Activated CD8-positive, alpha-beta memory T cell treated with anti-CD3 and anti-CD28 coated beads for 48 hours (primary cell): Measurements from ENCODE around the gene SORCS1.

ENCODE experiments used
- DNase-seq, 3 experiments: peaks; one replicate each; pipeline ENCODE4 v3.0.0-alpha.2; 2020; ENCODE audit warnings: low read depth in 2 of 3, low spot score in 2 of 3

The SORCS1 gene

DNA sequence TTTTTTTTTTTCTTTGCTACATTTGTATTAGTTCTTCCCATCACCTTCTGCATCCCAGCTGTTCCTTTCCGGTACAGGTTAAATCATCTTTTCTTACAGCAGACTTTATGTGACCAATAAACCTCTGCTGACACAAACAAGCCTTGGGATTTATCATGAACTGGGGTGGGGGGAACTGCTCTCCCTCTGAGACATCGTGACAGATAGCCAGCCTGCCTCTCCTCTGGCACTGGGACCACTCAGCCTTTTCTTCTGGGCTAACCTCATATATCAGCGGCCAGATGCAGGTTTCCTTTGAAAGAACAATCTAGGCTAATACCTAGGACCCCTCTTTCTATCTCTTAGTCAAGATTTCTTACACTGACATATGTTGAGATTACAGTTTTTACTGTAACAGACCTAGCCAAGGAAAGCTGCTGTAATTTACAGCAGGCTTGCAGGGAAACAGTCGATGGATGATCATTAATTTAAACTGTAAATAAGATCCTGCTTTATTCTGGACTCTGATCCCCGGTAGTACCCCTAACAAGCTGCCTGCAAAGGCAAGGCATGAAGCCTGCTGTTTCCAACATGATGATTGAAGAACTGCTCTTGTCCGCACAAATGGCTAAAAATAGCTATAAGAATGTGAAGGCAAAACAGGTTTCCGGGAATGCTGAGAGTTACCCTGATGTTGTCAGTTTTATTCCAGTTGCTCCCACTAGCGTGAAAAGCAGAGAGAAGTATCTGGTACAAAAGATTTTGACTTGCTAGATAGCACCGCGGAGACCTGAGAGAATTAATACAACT lies 338.7 kb downstream of the SORCS1 start:
- no peak for DNase-seq

DNA sequence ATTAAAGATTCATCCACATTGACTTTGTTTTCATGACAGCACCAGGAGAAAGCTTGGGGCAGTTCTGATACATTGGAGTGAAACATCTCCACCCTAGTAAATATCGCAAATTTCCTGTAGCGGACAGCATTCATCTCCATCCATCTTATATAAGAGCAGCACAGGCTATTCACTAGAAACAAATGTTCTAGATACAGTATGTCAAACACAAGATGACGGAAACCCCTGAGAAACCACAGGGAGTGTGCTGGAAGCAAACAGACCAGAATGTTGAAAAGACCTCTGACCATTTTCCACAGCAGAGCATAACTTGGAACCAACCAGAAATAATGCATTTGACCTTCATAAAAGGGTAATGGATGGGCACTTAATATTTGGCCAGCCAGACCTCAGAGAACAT lies 343.9 kb downstream of the SORCS1 start:
- no peak for DNase-seq

GRCh38 chr10:106819490-106819889 lies 345.0 kb downstream of the SORCS1 start:
- DNase-seq = no peak

GRCh38 chr10:106816318-106817085 lies 348.0 kb downstream of the SORCS1 start:
- no peak for DNase-seq

DNA sequence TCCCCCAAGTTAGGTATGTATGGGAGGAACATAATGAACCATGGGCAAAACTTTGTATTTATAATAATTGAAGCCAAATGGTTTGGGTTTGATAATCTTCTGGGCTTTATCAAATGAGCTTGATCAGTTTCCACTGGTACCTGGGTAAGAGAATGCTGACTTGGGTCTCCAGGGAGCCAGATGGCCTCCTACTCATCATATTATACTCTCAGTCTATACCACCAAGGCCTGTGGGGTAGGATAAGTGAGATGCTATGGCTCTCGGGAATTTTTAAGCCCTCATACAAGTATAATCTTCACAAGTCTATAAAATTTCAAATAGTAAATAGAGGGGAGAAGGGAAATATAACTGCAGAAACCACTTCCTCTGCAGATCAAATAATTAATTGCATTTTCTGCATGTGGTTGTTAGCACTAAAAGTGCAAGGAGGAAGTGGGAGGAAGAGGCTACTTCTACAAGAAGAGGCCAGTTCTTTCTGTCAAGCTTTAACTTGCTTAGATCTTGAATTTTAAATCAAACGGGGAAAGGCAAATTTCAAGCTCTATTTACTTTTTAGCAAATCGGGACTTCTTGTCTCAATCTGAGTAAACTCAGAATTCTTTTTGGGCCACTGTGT lies 349.0 kb downstream of the SORCS1 start:
- no peak for DNase-seq

DNA sequence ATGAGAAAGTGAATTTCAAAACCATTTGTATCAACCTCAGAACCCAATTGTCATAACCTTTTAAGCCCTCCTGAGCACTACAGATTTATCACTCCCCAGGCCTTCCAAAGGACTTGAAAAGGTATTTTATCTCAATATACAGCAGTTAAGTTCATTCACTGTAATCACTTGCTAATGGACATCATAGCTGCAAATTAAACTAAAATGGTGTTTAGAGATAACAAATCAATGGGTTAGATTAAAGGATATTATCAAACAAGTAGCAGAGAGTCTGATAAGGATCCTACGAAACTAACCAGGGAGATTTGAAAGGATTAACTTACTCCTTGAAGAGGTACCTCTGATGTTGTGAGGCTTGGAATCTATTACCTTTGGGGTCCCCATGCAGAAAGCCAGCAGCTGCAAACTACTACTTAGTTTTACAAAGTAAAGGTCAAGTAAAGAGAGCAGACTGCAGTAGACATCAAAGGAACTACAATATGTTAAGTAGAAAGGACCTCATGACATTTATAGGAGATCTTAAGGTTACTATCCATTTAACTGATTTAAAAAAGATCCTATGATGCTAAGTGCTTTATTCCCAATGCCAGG lies 359.4 kb downstream of the SORCS1 start:
- no peak for DNase-seq

DNA sequence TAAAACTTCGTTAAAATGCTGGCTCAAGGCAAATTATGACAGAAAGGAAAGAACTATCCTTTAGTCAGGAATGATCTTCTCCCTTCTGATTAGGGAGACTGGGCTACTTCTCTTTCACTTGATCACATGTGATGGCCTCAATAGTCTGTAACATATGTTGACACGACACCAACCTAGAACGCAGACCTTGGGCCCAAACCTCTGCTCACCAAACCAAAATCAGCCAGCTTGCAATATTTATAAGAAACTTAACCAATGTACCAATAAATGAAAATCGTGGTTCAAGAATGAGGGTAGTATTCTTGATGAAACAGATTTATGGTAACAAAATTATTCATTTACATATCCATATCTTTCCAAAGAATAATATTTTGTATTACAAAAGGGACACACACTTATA lies 361.6 kb downstream of the SORCS1 start:
- DNase-seq = no peak

DNA sequence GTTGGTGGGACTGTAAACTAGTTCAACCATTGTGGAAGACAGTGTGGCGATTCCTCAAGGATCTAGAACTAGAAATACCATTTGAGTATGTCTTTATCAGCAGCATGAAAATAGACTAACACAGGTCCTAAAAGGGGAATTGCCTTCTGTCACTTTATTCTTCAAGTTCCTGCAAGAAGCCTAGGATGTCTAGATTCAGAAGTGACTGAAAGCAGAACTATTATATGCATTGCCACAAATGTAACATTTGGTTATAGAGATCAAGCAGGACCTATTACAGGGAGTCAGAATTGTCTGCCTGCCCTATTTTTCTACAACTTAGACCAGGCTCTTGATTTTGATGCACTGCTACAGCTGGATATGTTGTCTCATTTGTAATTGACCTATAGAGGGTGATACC lies 364.7 kb downstream of the SORCS1 start:
- DNase-seq = no peak

DNA sequence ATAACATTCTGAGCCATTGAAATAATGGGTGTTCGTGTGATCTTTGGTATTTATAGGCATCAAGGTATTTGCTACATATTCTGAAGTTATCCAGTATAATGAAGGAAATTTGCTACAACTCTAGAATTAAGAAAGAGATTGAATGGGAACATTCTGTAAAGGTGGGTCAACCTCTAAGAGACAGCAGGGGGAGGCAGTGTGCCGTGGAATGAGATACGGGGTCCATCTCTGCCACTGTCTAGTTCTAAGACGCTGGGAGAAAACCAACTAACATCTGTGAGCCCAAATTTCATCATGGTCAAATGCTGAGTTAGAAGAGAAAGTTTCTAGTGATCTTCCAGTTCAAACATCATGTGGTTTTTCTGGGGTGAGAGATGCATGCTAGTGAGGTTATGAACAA lies 368.9 kb downstream of the SORCS1 start:
- no peak for DNase-seq

GRCh38 chr10:106793617-106794016 lies 370.9 kb downstream of the SORCS1 start:
- DNase-seq = no peak

DNA sequence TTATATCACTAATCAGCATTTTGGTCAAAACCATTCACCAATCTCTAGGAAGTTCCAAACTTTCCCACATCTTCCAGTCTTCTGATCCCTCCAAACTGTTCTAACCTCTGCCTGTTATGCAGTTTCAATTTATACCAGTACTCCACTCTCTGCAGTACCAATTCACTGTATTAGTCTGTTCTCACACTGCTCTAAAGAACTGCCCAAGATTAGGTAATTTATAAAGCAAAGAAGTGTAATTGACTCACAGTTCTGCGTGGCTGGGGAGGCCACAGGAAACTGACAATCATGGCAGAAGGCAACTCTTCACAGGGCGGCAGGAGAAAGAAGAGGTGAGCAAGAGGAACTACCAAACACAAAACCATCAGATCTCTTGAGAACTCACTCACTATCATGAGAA lies 374.9 kb downstream of the SORCS1 start:
- DNase-seq = no peak

GRCh38 chr10:106788982-106789381 lies 375.5 kb downstream of the SORCS1 start:
- DNase-seq = no peak

- DNase-seq = no peak
These were observed 379.0 kb downstream of the SORCS1 start for GRCh38 chr10:106785528-106785927.

- DNase-seq = no peak
These were observed 383.9 kb downstream of the SORCS1 start for GRCh38 chr10:106780632-106781031.

GRCh38 chr10:106777841-106778240 lies 386.7 kb downstream of the SORCS1 start:
- DNase-seq = no peak

- no peak for DNase-seq
These were observed 389.4 kb downstream of the SORCS1 start for GRCh38 chr10:106775127-106775526.

DNA sequence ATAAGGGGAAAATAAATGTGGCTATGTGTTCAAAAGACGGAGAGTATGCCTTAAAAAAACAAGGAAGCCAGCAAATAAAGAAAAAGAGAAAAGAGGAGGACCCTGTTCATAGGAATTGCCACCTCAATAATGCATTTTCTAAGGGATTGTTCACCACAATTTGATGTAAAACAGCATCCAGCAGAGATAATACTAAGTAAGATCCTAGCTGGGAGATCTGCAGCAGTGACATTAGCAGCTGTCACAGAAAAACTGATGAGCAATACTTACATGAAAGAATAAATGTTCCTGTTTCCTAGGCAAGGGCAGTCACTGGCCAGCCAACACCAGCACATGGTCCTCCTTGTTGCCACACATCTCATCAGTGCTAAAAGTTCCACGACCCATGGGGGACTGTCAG lies 391.5 kb downstream of the SORCS1 start:
- DNase-seq = no peak

DNA sequence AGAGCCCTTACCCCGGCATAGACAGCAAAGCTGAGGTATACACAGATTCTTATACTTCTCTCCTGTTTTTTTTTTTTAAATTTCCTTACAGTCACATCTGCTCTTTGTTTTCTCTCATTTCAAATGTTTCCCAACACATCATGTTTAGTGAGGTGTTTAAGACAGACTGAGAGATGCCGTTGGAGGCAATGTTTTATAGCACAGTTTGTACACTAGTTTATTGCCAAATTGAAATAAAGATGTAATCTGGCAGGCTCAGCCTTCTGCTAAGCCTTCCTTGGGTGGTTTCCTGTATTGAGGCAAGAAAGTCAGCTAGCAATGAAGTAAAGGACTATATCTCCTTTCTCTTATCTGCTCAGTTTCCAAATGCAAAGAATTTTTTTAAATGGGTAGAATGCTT lies 393.4 kb downstream of the SORCS1 start:
- no peak for DNase-seq

GRCh38 chr10:106768204-106768603 lies 396.3 kb downstream of the SORCS1 start:
- no peak for DNase-seq

GRCh38 chr10:106765928-106766327 lies 398.6 kb downstream of the SORCS1 start:
- DNase-seq = no peak

DNA sequence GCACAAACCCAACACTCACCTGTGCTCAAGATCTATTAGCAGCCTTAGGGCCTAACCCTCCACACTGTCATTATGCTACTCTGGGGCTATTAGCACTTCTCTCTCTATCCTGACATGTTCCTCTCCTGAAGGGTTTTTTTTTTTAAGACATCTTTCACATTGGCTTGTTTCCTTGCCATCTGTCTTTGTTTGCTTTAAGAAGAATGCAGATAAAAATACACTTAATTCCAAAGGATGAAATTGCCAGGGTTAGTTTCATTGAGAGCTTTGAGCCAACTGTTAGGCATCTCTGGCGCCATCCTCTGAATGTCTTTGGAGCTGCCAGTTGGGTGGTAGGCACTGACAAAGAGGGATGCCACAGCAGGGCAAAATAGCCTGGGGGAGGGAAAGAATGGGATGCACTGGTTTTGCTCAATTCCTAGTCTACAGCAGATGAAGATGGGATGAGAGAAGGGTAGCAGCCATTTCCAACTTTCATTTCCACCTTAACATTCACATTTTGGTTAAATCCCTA lies 399.2 kb downstream of the SORCS1 start:
- DNase-seq = no peak

DNA sequence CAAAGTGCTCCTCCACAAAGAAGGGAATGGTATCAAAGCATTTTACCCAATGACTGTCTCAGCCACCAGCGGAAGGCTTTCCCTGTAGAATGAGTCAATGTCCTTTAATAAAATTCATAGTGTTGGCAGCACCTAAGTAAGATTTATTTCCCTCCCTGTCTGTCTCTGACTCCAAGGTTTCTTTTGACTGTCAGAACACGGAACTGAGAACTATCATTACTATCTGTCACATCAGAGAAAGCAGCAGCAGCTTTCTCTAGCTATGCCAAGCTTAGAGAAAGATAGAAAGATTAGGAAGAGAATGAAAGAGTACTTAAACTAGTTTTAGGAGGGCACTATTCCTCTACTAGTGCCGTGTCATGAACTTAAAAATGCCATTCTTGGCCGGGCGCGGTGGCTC lies 400.1 kb downstream of the SORCS1 start:
- no peak for DNase-seq
